Measurements from ENCODE around the gene NRN1L.

NRN1L gene

DNA sequence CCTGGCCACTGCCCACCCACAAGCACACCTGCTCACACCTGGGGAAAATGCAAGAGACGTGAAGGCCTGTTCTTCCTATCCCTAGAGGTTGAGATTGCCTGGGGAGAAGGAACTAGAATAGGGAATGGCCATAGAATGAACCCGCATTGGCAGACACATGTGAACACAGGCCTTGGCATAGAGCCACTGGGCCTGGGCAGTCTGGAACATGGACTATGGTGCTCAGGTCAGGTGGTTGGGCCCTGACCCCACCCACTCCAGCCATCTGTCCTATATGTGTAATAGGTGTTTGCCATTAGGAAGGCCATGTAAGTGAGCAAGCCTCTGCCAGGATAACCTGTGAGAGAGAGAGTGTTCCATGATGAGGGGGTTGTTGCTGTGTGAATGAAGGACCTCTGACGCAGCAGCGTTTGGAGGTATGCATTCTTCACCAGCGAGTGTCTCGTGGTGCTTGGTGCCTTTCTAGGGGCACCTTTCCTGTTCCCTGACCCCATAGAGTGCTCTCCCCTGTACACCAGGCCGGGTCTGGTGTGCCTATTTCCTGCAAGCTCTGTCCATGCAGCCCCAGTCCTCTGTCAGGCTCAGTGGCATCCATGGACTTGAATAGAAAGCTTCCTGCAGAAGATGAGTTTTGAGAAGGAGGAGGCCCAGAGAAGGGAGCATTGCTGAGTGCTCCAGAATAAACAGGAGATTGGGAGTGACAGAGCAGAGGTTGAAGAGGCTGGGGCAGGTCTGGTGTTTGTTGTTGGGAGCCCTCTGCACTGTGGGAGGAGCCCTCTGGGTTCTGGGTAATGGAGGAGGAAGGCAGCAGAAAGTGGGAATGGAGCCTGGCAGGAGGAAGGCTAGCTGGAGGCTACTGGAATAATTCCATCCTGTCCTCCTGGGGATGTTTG is 31.4 kb downstream of the NRN1L start:
- no peak overlapping the region for H4K8ac ChIP-seq (ENCODE audit: low read depth, low read length)
- peaks cover 8 to 18% of the 10 kb centered on the region in 2 experiments for H3K36me3 ChIP-seq (ENCODE audit: control insufficient read depth in 1 of 2, insufficient read depth in 2 of 2, low read length in 2 of 2)
- no peak overlapping the region for H4K12ac ChIP-seq (ENCODE audit: low read depth, low read length)
- peak overlapping the region; percentile 4 for H3K9ac ChIP-seq (ENCODE audit: low read length)
- DNase-seq, result no peak
- H3K79me1 ChIP-seq (ENCODE audit: low read length), result no peaks in the 10 kb centered on the region
- no peak overlapping the region for H4K91ac ChIP-seq (ENCODE audit: low read depth, low read length)
- H2AK5ac ChIP-seq (ENCODE audit: low read length), result no peak overlapping the region
- no peaks in the 10 kb centered on the region for H3K79me2 ChIP-seq (ENCODE audit: control insufficient read depth, insufficient read depth, low read length, poor library complexity)
- H3K14ac ChIP-seq (ENCODE audit: low read length), result no peak overlapping the region
- H2BK120ac ChIP-seq (ENCODE audit: insufficient read depth, low read length, poor library complexity), result no peak overlapping the region
- peaks cover 9 to 23% of the 10 kb centered on the region in 2 experiments for H3K4me1 ChIP-seq (ENCODE audit: control insufficient read depth in 1 of 2, insufficient read depth in 2 of 2, low read length in 2 of 2)
- no peak overlapping the region for H3K4me2 ChIP-seq (ENCODE audit: low read length)
- H3K18ac ChIP-seq (ENCODE audit: low read length), result no peak overlapping the region
- H3K23ac ChIP-seq (ENCODE audit: low read length), result no peak overlapping the region
- H3K4me3 ChIP-seq (ENCODE audit: low read depth, low read length), result no peak overlapping the region
- H2BK12ac ChIP-seq (ENCODE audit: low read length), result no peak overlapping the region
- no peak overlapping the region for H2AFZ ChIP-seq (ENCODE audit: insufficient read depth, low read length, poor library complexity)
- H3K9me3 ChIP-seq (ENCODE audit: insufficient read depth, low read depth, low read length), result peaks cover 2% of the 10 kb centered on the region
- no peaks in the 10 kb centered on the region for H3K27me3 ChIP-seq (ENCODE audit: insufficient read depth, low read length)
- H2BK5ac ChIP-seq (ENCODE audit: low read depth, low read length, poor library complexity), result no peak overlapping the region
- no CpG with 5 or more reads among the region's 7 CpGs for WGBS (ENCODE audit: extremely low coverage, insufficient coverage, insufficient read length)
- no peak overlapping the region for H3K4ac ChIP-seq (ENCODE audit: low read depth, low read length)
- H3K27ac ChIP-seq (ENCODE audit: low read depth, low read length), result no peak overlapping the region

DNA sequence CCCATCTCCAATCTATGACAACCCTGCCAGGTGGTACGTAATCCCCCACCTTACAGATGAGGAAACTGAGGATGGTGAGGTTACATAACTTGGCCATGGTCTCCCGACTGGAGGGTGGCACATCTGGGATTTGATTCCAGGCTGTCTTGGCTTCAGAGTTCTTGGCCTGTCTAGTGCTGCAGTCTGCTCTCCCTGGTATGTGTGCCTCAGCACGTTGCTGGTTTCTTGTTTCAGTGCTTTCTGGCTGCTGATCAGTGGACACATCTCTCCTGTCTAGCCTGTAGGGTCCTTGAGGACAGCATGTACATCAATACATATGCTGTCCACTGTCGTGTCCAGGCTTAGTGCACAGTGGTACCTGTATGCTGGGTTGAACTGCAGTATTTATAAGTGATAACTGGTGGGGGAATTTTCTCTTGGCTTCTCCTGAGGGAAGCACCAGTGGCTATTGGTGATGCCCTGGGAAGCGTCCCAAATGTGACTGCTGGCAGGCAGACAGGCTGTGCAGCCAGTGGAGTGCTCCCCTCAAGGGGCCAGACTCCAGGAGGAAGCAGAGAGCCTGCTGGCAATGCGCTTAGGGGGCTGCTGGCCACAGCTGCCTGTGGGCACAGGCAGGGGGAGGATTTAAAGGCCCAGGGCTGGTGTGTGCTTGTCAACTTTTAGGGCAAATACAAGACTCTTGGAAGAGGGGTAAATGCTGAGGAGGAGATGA is 32.6 kb downstream of the NRN1L start:
- no peak overlapping the region for H2AFZ ChIP-seq (ENCODE audit: insufficient read depth, low read length, poor library complexity)
- H4K12ac ChIP-seq (ENCODE audit: low read depth, low read length), result no peak overlapping the region
- H3K9me3 ChIP-seq (ENCODE audit: insufficient read depth, low read depth, low read length), result peaks cover 2% of the 10 kb centered on the region
- H3K18ac ChIP-seq (ENCODE audit: low read length), result no peak overlapping the region
- H2BK120ac ChIP-seq (ENCODE audit: insufficient read depth, low read length, poor library complexity), result no peak overlapping the region
- H3K27ac ChIP-seq (ENCODE audit: low read depth, low read length), result peak overlapping the region; percentile 15
- H2BK12ac ChIP-seq (ENCODE audit: low read length), result no peak overlapping the region
- no peak overlapping the region for H4K91ac ChIP-seq (ENCODE audit: low read depth, low read length)
- H3K4ac ChIP-seq (ENCODE audit: low read depth, low read length), result no peak overlapping the region
- no peaks in the 10 kb centered on the region for H3K79me2 ChIP-seq (ENCODE audit: control insufficient read depth, insufficient read depth, low read length, poor library complexity)
- H3K79me1 ChIP-seq (ENCODE audit: low read length), result no peaks in the 10 kb centered on the region
- DNase-seq, result no peak
- H3K4me1 ChIP-seq (ENCODE audit: control insufficient read depth in 1 of 2, insufficient read depth in 2 of 2, low read length in 2 of 2), result peaks cover 9 to 23% of the 10 kb centered on the region in 2 experiments
- no peaks in the 10 kb centered on the region for H3K27me3 ChIP-seq (ENCODE audit: insufficient read depth, low read length)
- WGBS (ENCODE audit: extremely low coverage, insufficient coverage, insufficient read length), result no CpG with 5 or more reads among the region's 6 CpGs
- no peak overlapping the region for H3K4me2 ChIP-seq (ENCODE audit: low read length)
- no peak overlapping the region for H3K14ac ChIP-seq (ENCODE audit: low read length)
- no peak overlapping the region for H3K9ac ChIP-seq (ENCODE audit: low read length)
- no peak overlapping the region for H3K23ac ChIP-seq (ENCODE audit: low read length)
- H4K8ac ChIP-seq (ENCODE audit: low read depth, low read length), result no peak overlapping the region
- no peak overlapping the region for H2AK5ac ChIP-seq (ENCODE audit: low read length)
- peaks cover 4 to 13% of the 10 kb centered on the region in 2 experiments for H3K36me3 ChIP-seq (ENCODE audit: control insufficient read depth in 1 of 2, insufficient read depth in 2 of 2, low read length in 2 of 2)
- H3K4me3 ChIP-seq (ENCODE audit: low read depth, low read length), result no peak overlapping the region
- no peak overlapping the region for H2BK5ac ChIP-seq (ENCODE audit: low read depth, low read length, poor library complexity)

GRCh38 chr16:67917852-67918236 is 33.2 kb downstream of the NRN1L start:
- H4K12ac ChIP-seq (ENCODE audit: low read depth, low read length), result no peak overlapping the region
- no peak overlapping the region for H3K4ac ChIP-seq (ENCODE audit: low read depth, low read length)
- DNase-seq, result peak; percentile 48 to 60
- H3K79me1 ChIP-seq (ENCODE audit: low read length), result no peaks in the 10 kb centered on the region
- H2AFZ ChIP-seq (ENCODE audit: insufficient read depth, low read length, poor library complexity), result no peak overlapping the region
- no peak overlapping the region for H2BK12ac ChIP-seq (ENCODE audit: low read length)
- H4K8ac ChIP-seq (ENCODE audit: low read depth, low read length), result no peak overlapping the region
- H3K4me2 ChIP-seq (ENCODE audit: low read length), result no peak overlapping the region
- H3K4me1 ChIP-seq (ENCODE audit: control insufficient read depth in 1 of 2, insufficient read depth in 2 of 2, low read length in 2 of 2), result peaks cover 9 to 23% of the 10 kb centered on the region in 2 experiments
- H3K27ac ChIP-seq (ENCODE audit: low read depth, low read length), result peak overlapping the region; percentile 15
- H3K27me3 ChIP-seq (ENCODE audit: insufficient read depth, low read length), result no peaks in the 10 kb centered on the region
- peaks cover 2% of the 10 kb centered on the region for H3K9me3 ChIP-seq (ENCODE audit: insufficient read depth, low read depth, low read length)
- H3K9ac ChIP-seq (ENCODE audit: low read length), result no peak overlapping the region
- no peak overlapping the region for H2BK120ac ChIP-seq (ENCODE audit: insufficient read depth, low read length, poor library complexity)
- no peak overlapping the region for H4K91ac ChIP-seq (ENCODE audit: low read depth, low read length)
- H3K4me3 ChIP-seq (ENCODE audit: low read depth, low read length), result no peak overlapping the region
- H3K23ac ChIP-seq (ENCODE audit: low read length), result no peak overlapping the region
- H3K18ac ChIP-seq (ENCODE audit: low read length), result no peak overlapping the region
- no peak overlapping the region for H2BK5ac ChIP-seq (ENCODE audit: low read depth, low read length, poor library complexity)
- H3K14ac ChIP-seq (ENCODE audit: low read length), result no peak overlapping the region
- H2AK5ac ChIP-seq (ENCODE audit: low read length), result no peak overlapping the region
- no CpG with 5 or more reads among the region's 4 CpGs for WGBS (ENCODE audit: extremely low coverage, insufficient coverage, insufficient read length)
- H3K36me3 ChIP-seq (ENCODE audit: control insufficient read depth in 1 of 2, insufficient read depth in 2 of 2, low read length in 2 of 2), result peaks cover 4 to 13% of the 10 kb centered on the region in 2 experiments
- no peaks in the 10 kb centered on the region for H3K79me2 ChIP-seq (ENCODE audit: control insufficient read depth, insufficient read depth, low read length, poor library complexity)

DNA sequence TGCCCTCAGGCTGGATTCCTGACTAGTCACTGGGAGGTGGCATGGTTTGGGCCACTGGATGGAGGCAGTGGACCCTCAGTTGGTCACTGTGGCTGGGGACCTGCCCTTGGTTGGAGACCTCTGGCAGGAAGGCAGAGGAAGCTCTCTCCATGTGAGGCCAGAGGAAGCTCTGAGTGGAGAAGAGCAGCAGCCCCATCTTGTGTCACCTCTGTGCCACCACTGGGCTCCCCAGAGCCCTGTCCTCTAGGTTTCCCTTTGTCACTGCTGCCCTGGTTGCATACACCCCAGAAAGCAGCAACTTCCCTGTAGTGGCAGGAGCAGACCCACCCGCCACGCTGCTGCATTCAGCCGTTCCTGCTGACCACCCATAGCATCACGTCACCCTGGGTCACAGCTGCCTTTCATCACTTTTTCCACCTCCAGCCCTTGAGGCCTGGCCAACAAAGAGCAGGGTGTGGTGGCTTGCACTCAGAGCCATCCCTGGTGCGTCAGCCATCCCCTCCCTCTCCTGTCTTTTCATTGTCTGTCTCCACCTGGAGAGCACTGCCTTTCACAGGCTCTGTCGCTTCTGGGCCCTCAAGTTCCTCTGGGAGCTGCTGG is 35.0 kb downstream of the NRN1L start:
- H3K14ac ChIP-seq (ENCODE audit: low read length), result no peak overlapping the region
- no peak overlapping the region for H3K27ac ChIP-seq (ENCODE audit: low read depth, low read length)
- H3K36me3 ChIP-seq (ENCODE audit: control insufficient read depth in 1 of 2, insufficient read depth in 2 of 2, low read length in 2 of 2), result peaks cover 15 to 20% of the 10 kb centered on the region in 2 experiments
- H3K18ac ChIP-seq (ENCODE audit: low read length), result no peak overlapping the region
- no peak overlapping the region for H4K12ac ChIP-seq (ENCODE audit: low read depth, low read length)
- H2AFZ ChIP-seq (ENCODE audit: insufficient read depth, low read length, poor library complexity), result no peak overlapping the region
- peaks cover 9 to 22% of the 10 kb centered on the region in 2 experiments for H3K4me1 ChIP-seq (ENCODE audit: control insufficient read depth in 1 of 2, insufficient read depth in 2 of 2, low read length in 2 of 2)
- no peaks in the 10 kb centered on the region for H3K79me1 ChIP-seq (ENCODE audit: low read length)
- H3K23ac ChIP-seq (ENCODE audit: low read length), result no peak overlapping the region
- no peak overlapping the region for H3K4me2 ChIP-seq (ENCODE audit: low read length)
- H3K9me3 ChIP-seq (ENCODE audit: insufficient read depth, low read depth, low read length), result peaks cover 2% of the 10 kb centered on the region
- no peak overlapping the region for H2AK5ac ChIP-seq (ENCODE audit: low read length)
- no peak overlapping the region for H2BK120ac ChIP-seq (ENCODE audit: insufficient read depth, low read length, poor library complexity)
- H3K4me3 ChIP-seq (ENCODE audit: low read depth, low read length), result no peak overlapping the region
- no peaks in the 10 kb centered on the region for H3K27me3 ChIP-seq (ENCODE audit: insufficient read depth, low read length)
- no peak overlapping the region for H2BK5ac ChIP-seq (ENCODE audit: low read depth, low read length, poor library complexity)
- no peak overlapping the region for H2BK12ac ChIP-seq (ENCODE audit: low read length)
- H3K4ac ChIP-seq (ENCODE audit: low read depth, low read length), result no peak overlapping the region
- no peak overlapping the region for H3K9ac ChIP-seq (ENCODE audit: low read length)
- H4K8ac ChIP-seq (ENCODE audit: low read depth, low read length), result no peak overlapping the region
- H3K79me2 ChIP-seq (ENCODE audit: control insufficient read depth, insufficient read depth, low read length, poor library complexity), result no peaks in the 10 kb centered on the region
- H4K91ac ChIP-seq (ENCODE audit: low read depth, low read length), result no peak overlapping the region
- DNase-seq, result no peak
- whole genome bisulfite sequencing (ENCODE audit: extremely low coverage, insufficient coverage, insufficient read length), result no CpG with 5 or more reads among the region's 6 CpGs
